PC-3 (cell line): ENCODE data around the gene SCUBE1. TPM values are rescaled to one million over a fixed set of nuclear protein-coding genes. Genes with fewer than 3 reads are reported as not detected.

ENCODE experiments used
- ATAC-seq: fragments of 200-7000 bp; cut with Tn5 transposase; 2 replicates; pipeline ENCODE4 v1.9.1; 2020; ENCODE audit warnings: mild to moderate bottlenecking, moderate library complexity
- BruUV-seq: library from RNA; stranded (reverse); fragments of 400-500 nt; replicated peaks from 2 replicates; lab custom pipeline; 2021; lab: Mats Ljungman, UMichigan
- CTCF ChIA-PET: fragments of 300-600 bp; sonication (Branson Sonifier 250); formaldehyde crosslinking; loops from one replicate; lab custom pipeline; 2022; ENCODE audit warnings: antibody characterized with exemption; lab: Charles Lee
- POLR2A ChIA-PET: fragments of 300-600 bp; sonication (Branson Sonifier 250); formaldehyde crosslinking; loops from one replicate; lab custom pipeline; 2022; ENCODE audit warnings: antibody characterized with exemption; ENCODE audit not compliant: unreplicated experiment; lab: Charles Lee
- DNase-seq: peaks from one replicate; pipeline ENCODE4 v3.0.0-alpha.2; 2015
- H2AFZ ChIP-seq: fragments of 300-600 bp; sonication (generic); 2 replicates; pipeline ENCODE4 v1.6.0; 2016; ENCODE audit warnings: antibody characterized with exemption, low read length
- H3F3A ChIP-seq: fragments of 300-600 bp; sonication (generic); one replicate; pipeline ENCODE4 v1.6.0; 2017; ENCODE audit warnings: antibody characterized with exemption, low read length, control low read depth, mild to moderate bottlenecking; ENCODE audit not compliant: unreplicated experiment
- H3K27ac ChIP-seq: fragments of 300-600 bp; sonication (generic); 2 replicates; pipeline ENCODE4 v1.5.1; 2016; ENCODE audit warnings: mild to moderate bottlenecking, low read length
- H3K27me3 ChIP-seq: fragments of 300-600 bp; sonication (generic); 2 replicates; pipeline ENCODE4 v1.6.1; 2016; ENCODE audit warnings: low read length, mixed read lengths
- H3K36me3 ChIP-seq: fragments of 300-600 bp; sonication (generic); 2 replicates; pipeline ENCODE4 v1.6.1; 2016; ENCODE audit warnings: low read depth, mixed run types, low read length, mixed read lengths
- H3K4me1 ChIP-seq: fragments of 300-600 bp; sonication (generic); 2 replicates; pipeline ENCODE4 v1.5.1; 2016; ENCODE audit warnings: low read length; ENCODE audit not compliant: insufficient read depth
- H3K4me2 ChIP-seq: fragments of 300-600 bp; sonication (generic); 2 replicates; pipeline ENCODE4 v1.6.0; 2016; ENCODE audit warnings: low read length
- H3K4me3 ChIP-seq: fragments of 300-600 bp; sonication (generic); 2 replicates; pipeline ENCODE4 v1.5.1; 2016; ENCODE audit warnings: mild to moderate bottlenecking, low read length, mixed read lengths
- H3K79me2 ChIP-seq: fragments of 300-600 bp; sonication (generic); 2 replicates; pipeline ENCODE4 v1.6.1; 2017; ENCODE audit warnings: low read length, mixed read lengths
- H3K9ac ChIP-seq: fragments of 300-600 bp; sonication (generic); 2 replicates; pipeline ENCODE4 v1.6.0; 2016; ENCODE audit warnings: mild to moderate bottlenecking, low read length
- H3K9me2 ChIP-seq: fragments of 300-600 bp; sonication (generic); replicated peaks from 2 replicates; pipeline ENCODE4 v1.6.1; 2016; ENCODE audit warnings: mixed run types, low read length, mixed read lengths
- H3K9me3 ChIP-seq: fragments of 300-600 bp; sonication (generic); 2 replicates; pipeline ENCODE4 v1.6.1; 2016; ENCODE audit warnings: low read length, mixed read lengths
- H4K20me1 ChIP-seq: fragments of 300-600 bp; sonication (generic); 2 replicates; pipeline ENCODE4 v1.6.1; 2016; ENCODE audit warnings: low read length, mixed read lengths
- CTCF ChIP-seq: fragments of 300-600 bp; sonication (generic); conservative IDR thresholded peaks from 2 replicates; pipeline ENCODE4 v1.5.1; 2017; ENCODE audit warnings: antibody characterized with exemption, low read depth, mild to moderate bottlenecking, low read length
- EZH2 ChIP-seq: fragments of 300-600 bp; sonication (generic); IDR thresholded peaks from one replicate; pipeline ENCODE4 v1.6.1; 2017; ENCODE audit warnings: antibody characterized with exemption, mild to moderate bottlenecking, low read length; ENCODE audit not compliant: unreplicated experiment
- EZH2phosphoT487 ChIP-seq: fragments of 300-600 bp; sonication (generic); IDR thresholded peaks from 2 replicates; pipeline ENCODE4 v1.6.1; 2018; ENCODE audit warnings: mild to moderate bottlenecking, antibody characterized with exemption, low read length, borderline replicate concordance
- intact Hi-C: fragments of 100-400 bp; cut with micrococcal nuclease; formaldehyde crosslinking; loops from 2 replicates; pipeline ENCODE4 v1.9.0; 2023
- total RNA-seq: library from RNA; depleted of rRNA; stranded (reverse); fragments of >200 nt; gene quantifications from 2 replicates; pipeline ENCODE4 v1.2.3, GENCODE V29; 2014

Gene SCUBE1
- total RNA-seq, 1 experiment from 2014 or later, result not detected

- BruUV-seq, result no TSS peak
- H3K9me3 ChIP-seq, result no peaks in the 10 kb centered on the region
- no peaks in the 10 kb centered on the region for H3K27me3 ChIP-seq
- H3K36me3 ChIP-seq, result no peaks in the 10 kb centered on the region
- ATAC-seq, result no peak
- no peaks in the 10 kb centered on the region for H3F3A ChIP-seq
- no peaks in the 10 kb centered on the region for H4K20me1 ChIP-seq
- H3K27ac ChIP-seq, result no peak overlapping the region
- H3K4me1 ChIP-seq, result no peaks in the 10 kb centered on the region
- no peak overlapping the region for H2AFZ ChIP-seq
- no peak for DNase-seq
- ChIA-PET CTCF (no interaction called here), POLR2A (no interaction called here)
- no peaks in the 10 kb centered on the region for H3K9me2 ChIP-seq
- no peak overlapping the region for H3K4me2 ChIP-seq
- intact Hi-C loops, result no loop called here
- TF ChIP-seq EZH2 (no peak), EZH2phosphoT487 (no peak), CTCF (no peak)
- no peak overlapping the region for H3K4me3 ChIP-seq
- no peak overlapping the region for H3K9ac ChIP-seq
- no peaks in the 10 kb centered on the region for H3K79me2 ChIP-seq
These were observed 126.4 kb downstream of the SCUBE1 start for GRCh38 chr22:43216738-43217137.

GRCh38 chr22:43213962-43214361 is 129.2 kb downstream of the SCUBE1 start:
- H3K4me2 ChIP-seq, result no peak overlapping the region

GRCh38 chr22:43213051-43213450 is 130.1 kb downstream of the SCUBE1 start:
- H3K27me3 ChIP-seq, result no peaks in the 10 kb centered on the region
- H3F3A ChIP-seq, result no peaks in the 10 kb centered on the region
- H3K79me2 ChIP-seq, result no peaks in the 10 kb centered on the region
- BruUV-seq, result no TSS peak
- ChIA-PET CTCF (no interaction called here), POLR2A (no interaction called here)
- no peak overlapping the region for H3K4me3 ChIP-seq
- no peaks in the 10 kb centered on the region for H3K9me3 ChIP-seq
- H3K4me2 ChIP-seq, result no peak overlapping the region
- H3K36me3 ChIP-seq, result no peaks in the 10 kb centered on the region
- H3K27ac ChIP-seq, result no peak overlapping the region
- H3K9ac ChIP-seq, result no peak overlapping the region
- TF ChIP-seq CTCF (no peak), EZH2 (no peak), EZH2phosphoT487 (no peak)
- H3K9me2 ChIP-seq, result no peaks in the 10 kb centered on the region
- no peaks in the 10 kb centered on the region for H4K20me1 ChIP-seq
- no peak for DNase-seq
- ATAC-seq, result no peak
- no peaks in the 10 kb centered on the region for H3K4me1 ChIP-seq
- no peak overlapping the region for H2AFZ ChIP-seq
- intact Hi-C loops, result no loop called here

More at GRCh38 chr22:43213962-43214361, 129.2 kb downstream of the SCUBE1 start:
- DNase-seq (no peak), ATAC-seq (no peak)
- no peak overlapping the region for H3K27ac ChIP-seq
- TF ChIP-seq EZH2phosphoT487, result no peak
- no peak for TF ChIP-seq EZH2
- no peak for TF ChIP-seq CTCF
- no peak overlapping the region for H3K4me3 ChIP-seq
- H3K9me3 ChIP-seq, result no peaks in the 10 kb centered on the region
- no peak overlapping the region for H2AFZ ChIP-seq
- ChIA-PET CTCF (no interaction called here), POLR2A (no interaction called here)
- H3K9ac ChIP-seq, result no peak overlapping the region
- H4K20me1 ChIP-seq, result no peaks in the 10 kb centered on the region
- H3K9me2 ChIP-seq, result no peaks in the 10 kb centered on the region
- no peaks in the 10 kb centered on the region for H3K79me2 ChIP-seq
- intact Hi-C loops, result no loop called here
- no peaks in the 10 kb centered on the region for H3K4me1 ChIP-seq
- no peaks in the 10 kb centered on the region for H3F3A ChIP-seq
- BruUV-seq, result no TSS peak
- no peaks in the 10 kb centered on the region for H3K36me3 ChIP-seq
- no peaks in the 10 kb centered on the region for H3K27me3 ChIP-seq
